GM12878 (cell line): ENCODE results near the gene INIP. TPM values are rescaled to one million over a fixed set of nuclear protein-coding genes. Genes with fewer than 3 reads are reported as not detected.

Experiments
- BCL3 ChIP-seq: IDR thresholded peaks from 2 replicates; pipeline ENCODE4 v1.6.1; 2011; ENCODE audit warnings: borderline replicate concordance, low read depth, mild to moderate bottlenecking, moderate library complexity, low read length; ENCODE audit not compliant: insufficient read depth, poor library complexity, severe bottlenecking
- CBFB ChIP-seq: IDR thresholded peaks from 2 replicates; pipeline ENCODE4 v1.6.1; 2016; ENCODE audit warnings: antibody characterized with exemption, low read depth
- CUX1 ChIP-seq: IDR thresholded peaks from 2 replicates; pipeline ENCODE4 v1.6.1; 2012; ENCODE audit warnings: improper control_type of control experiment, low read depth, low read length; ENCODE audit not compliant: insufficient replicate concordance
- FOXM1 ChIP-seq: IDR thresholded peaks from 2 replicates; pipeline ENCODE4 v1.6.1; 2012; ENCODE audit warnings: low read depth, mild to moderate bottlenecking, inconsistent platforms, low read length, moderate library complexity
- GABPA ChIP-seq: IDR thresholded peaks from 2 replicates; pipeline ENCODE4 v1.6.1; 2014; ENCODE audit warnings: antibody characterized with exemption, low read depth, mild to moderate bottlenecking, inconsistent platforms
- HSF1 ChIP-seq: fragments of 150-350 bp; IDR thresholded peaks from 2 replicates; pipeline ENCODE4 v1.6.1; 2014; ENCODE audit warnings: mild to moderate bottlenecking, low read depth, low read length
- JUNB ChIP-seq: IDR thresholded peaks from 2 replicates; pipeline ENCODE4 v1.6.1; 2016; ENCODE audit warnings: antibody characterized with exemption, mild to moderate bottlenecking
- MTA2 ChIP-seq: fragments of 450-650 bp; IDR thresholded peaks from 2 replicates; pipeline ENCODE4 v1.6.1; 2016; ENCODE audit warnings: low read depth, mild to moderate bottlenecking, moderate library complexity
- MTA3 ChIP-seq: IDR thresholded peaks from 2 replicates; pipeline ENCODE4 v1.6.1; 2012; ENCODE audit warnings: low read length, inconsistent platforms, borderline replicate concordance
- NR2C2 ChIP-seq: IDR thresholded peaks from 2 replicates; pipeline ENCODE4 v1.6.1; 2011; ENCODE audit warnings: borderline replicate concordance, low read depth; ENCODE audit not compliant: control insufficient read depth, insufficient read length
- PBX3 ChIP-seq: IDR thresholded peaks from 2 replicates; pipeline ENCODE4 v1.6.1; 2011; ENCODE audit warnings: mild to moderate bottlenecking, low read depth, low read length, moderate library complexity; ENCODE audit not compliant: insufficient replicate concordance
- PKNOX1 ChIP-seq: fragments of 450-650 bp; IDR thresholded peaks from 2 replicates; pipeline ENCODE4 v1.6.1; 2016; ENCODE audit warnings: mild to moderate bottlenecking
- POU2F2 ChIP-seq: IDR thresholded peaks from 3 replicates; pipeline ENCODE4 v1.6.1; 2011; ENCODE audit warnings: low read depth, mild to moderate bottlenecking, low read length, borderline replicate concordance
- ZBED1 ChIP-seq: IDR thresholded peaks from 2 replicates; pipeline ENCODE4 v1.6.1; 2016; ENCODE audit warnings: borderline replicate concordance
- ZNF687 ChIP-seq: fragments of 450-650 bp; IDR thresholded peaks from 2 replicates; pipeline ENCODE4 v1.6.1; 2017; ENCODE audit warnings: mild to moderate bottlenecking, moderate library complexity
- polyA plus RNA-seq, 11 experiments: library from polyadenylated mRNA; depleted of rRNA in 4 of 11; unstranded in 6 of 11; stranded (reverse) in 5 of 11; fragments of >200 nt; fragmentation: Nextera tagmentation in 4 of 11; fragmentation: Illumina TruSeq in 1 of 11; extraction: Ambion mirVana in 4 of 11; extraction: Trizol in 1 of 11; gene quantifications; 1 replicate in 1 of 11; 2 replicates in 10 of 11; pipeline versions ENCODE4 v1.2.1 to v1.2.3, GENCODE V29; 2011 to 2016; ENCODE audit warnings: inconsistent platforms in 2 of 11, missing spikeins in 2 of 11, low read depth in 1 of 11
- total RNA-seq, 4 experiments: library from RNA; depleted of rRNA in 3 of 4; stranded (reverse); fragments of >200 nt in 3 of 4; fragmentation: Illumina TruSeq in 1 of 4; extraction: Trizol in 1 of 4; gene quantifications; 2 replicates each; pipeline versions ENCODE4 v1.2.1 to v1.2.3, GENCODE V29; 2013 to 2021

The INIP gene
- total and polyA plus RNA-seq, 10 of the 15 experiments (the other 5 are each of a cell fraction or from before 2014, with no cell fraction given), result 18.9 to 66.5 (median 37.7) TPM

- TF ChIP-seq MTA3 (0 out of 2 replicates have a peak, but pooled peaks have one; percentile 48), NR2C2 (no peak), PKNOX1 (no peak), POU2F2 (0 out of 3 replicates have a peak, but pooled peaks have one; percentile 13), PBX3 (no peak), BCL3 (peak; percentile 38), ZBED1 (0 out of 2 replicates have a peak, but pooled peaks have one; percentile 25), HSF1 (no peak), GABPA (0 out of 2 replicates have a peak, but pooled peaks have one; percentile 11), ZNF687 (no peak), MTA2 (peak; percentile 51), FOXM1 (peak; percentile 76; the same call in 1 of the 2 replicates), CUX1 (no peak), JUNB (peak; percentile 41; the same call in 1 of the 2 replicates), CBFB (peak; percentile 93)
Observed at GRCh38 chr9:112699230-112699629, 18.7 kb downstream of the INIP start (continued).
